H9 (cell line): ENCODE data around the gene GOLGA7B. TPM values are rescaled to one million over a fixed set of nuclear protein-coding genes. Genes with fewer than 3 reads are reported as not detected.

Experiments
- DNase-seq: peaks from one replicate; pipeline ENCODE4 v3.0.0-alpha.2; 2017
- H2AFZ ChIP-seq: one replicate; pipeline ENCODE4 v1.6.1; 2013; ENCODE audit warnings: mild to moderate bottlenecking, low read length, control low read depth, moderate library complexity
- H2AK5ac ChIP-seq: 2 replicates; pipeline ENCODE4 v1.6.1; 2013; ENCODE audit warnings: low read length, control low read depth, mixed read lengths; ENCODE audit not compliant: insufficient read length
- H2BK120ac ChIP-seq: one replicate; pipeline ENCODE4 v1.6.1; 2013; ENCODE audit warnings: low read depth, mild to moderate bottlenecking, low read length, control low read depth, inconsistent platforms; ENCODE audit not compliant: poor library complexity, severe bottlenecking
- H2BK12ac ChIP-seq: 2 replicates; pipeline ENCODE4 v1.6.1; 2013; ENCODE audit warnings: low read length, control low read depth, mixed read lengths, low read depth; ENCODE audit not compliant: insufficient read length
- H2BK15ac ChIP-seq: 2 replicates; pipeline ENCODE4 v1.6.1; 2013; ENCODE audit warnings: low read depth, low read length, control low read depth
- H2BK20ac ChIP-seq: one replicate; pipeline ENCODE4 v1.6.1; 2013; ENCODE audit warnings: low read depth, mild to moderate bottlenecking, low read length, control low read depth, inconsistent platforms; ENCODE audit not compliant: poor library complexity, severe bottlenecking
- H2BK5ac ChIP-seq: 2 replicates; pipeline ENCODE4 v1.6.1; 2013; ENCODE audit warnings: low read length, control low read depth, mixed read lengths; ENCODE audit not compliant: insufficient read length
- H3K14ac ChIP-seq: 2 replicates; pipeline ENCODE4 v1.6.1; 2013; ENCODE audit warnings: low read length, control low read depth; ENCODE audit not compliant: insufficient read depth
- H3K18ac ChIP-seq: 2 replicates; pipeline ENCODE4 v1.6.1; 2013; ENCODE audit warnings: low read depth, mild to moderate bottlenecking, mixed read lengths, low read length, control low read depth; ENCODE audit not compliant: insufficient read length
- H3K23ac ChIP-seq: 2 replicates; pipeline ENCODE4 v1.6.1; 2013; ENCODE audit warnings: low read length, control low read depth, mixed read lengths, low read depth; ENCODE audit not compliant: insufficient read length
- H3K23me2 ChIP-seq: 2 replicates; pipeline ENCODE4 v1.6.1; 2013; ENCODE audit warnings: low read depth, mild to moderate bottlenecking, mixed read lengths, low read length, control low read depth; ENCODE audit not compliant: insufficient read length, poor library complexity, severe bottlenecking
- H3K27ac ChIP-seq: 2 replicates; pipeline ENCODE4 v1.5.1; 2013; ENCODE audit warnings: low read length, control low read depth, mixed read lengths, low read depth; ENCODE audit not compliant: insufficient read length
- H3K27me3 ChIP-seq: 2 replicates; pipeline ENCODE4 v1.6.1; 2013; ENCODE audit warnings: low read length, control low read depth, inconsistent platforms; ENCODE audit not compliant: insufficient read depth
- H3K4ac ChIP-seq: 2 replicates; pipeline ENCODE4 v1.6.1; 2013; ENCODE audit warnings: low read depth, mild to moderate bottlenecking, control low read depth, inconsistent platforms, low read length, moderate library complexity
- H3K4me1 ChIP-seq: 2 replicates; pipeline ENCODE4 v1.6.1; 2013; ENCODE audit warnings: low read length, control low read depth, inconsistent platforms; ENCODE audit not compliant: insufficient read depth
- H3K4me2 ChIP-seq: 2 replicates; pipeline ENCODE4 v1.6.1; 2013; ENCODE audit warnings: low read length, control low read depth, mixed read lengths; ENCODE audit not compliant: insufficient read length, insufficient read depth
- H3K56ac ChIP-seq: 2 replicates; pipeline ENCODE4 v1.6.1; 2013; ENCODE audit warnings: low read depth, mild to moderate bottlenecking, mixed read lengths, low read length, control low read depth; ENCODE audit not compliant: insufficient read length
- H3K79me1 ChIP-seq: 2 replicates; pipeline ENCODE4 v1.6.1; 2013; ENCODE audit warnings: low read depth, mild to moderate bottlenecking, moderate library complexity, low read length, control low read depth, inconsistent platforms; ENCODE audit not compliant: insufficient read depth, poor library complexity, severe bottlenecking
- H3K79me2 ChIP-seq: 2 replicates; pipeline ENCODE4 v1.6.1; 2013; ENCODE audit warnings: low read length, control low read depth, inconsistent platforms; ENCODE audit not compliant: insufficient read depth
- H3K9ac ChIP-seq: 2 replicates; pipeline ENCODE4 v1.6.1; 2013; ENCODE audit warnings: low read length, control low read depth, mixed read lengths; ENCODE audit not compliant: insufficient read length; ENCODE audit errors: extremely low read depth
- H3K9me3 ChIP-seq: one replicate; pipeline ENCODE4 v1.6.1; 2013; ENCODE audit warnings: low read depth, low read length, inconsistent platforms; ENCODE audit not compliant: control insufficient read depth
- H3T11ph ChIP-seq: one replicate; pipeline ENCODE4 v1.6.1; 2013; ENCODE audit warnings: mild to moderate bottlenecking, low read length, control low read depth, inconsistent platforms
- H4K20me1 ChIP-seq: one replicate; pipeline ENCODE4 v1.6.1; 2013; ENCODE audit not compliant: control insufficient read depth, insufficient read length, insufficient read depth
- H4K5ac ChIP-seq: 2 replicates; pipeline ENCODE4 v1.6.1; 2013; ENCODE audit warnings: low read depth, mild to moderate bottlenecking, mixed read lengths, low read length, control low read depth; ENCODE audit not compliant: insufficient read length
- H4K8ac ChIP-seq: replicated peaks from 2 replicates; pipeline ENCODE4 v1.6.1; 2013; ENCODE audit warnings: low read length, control low read depth, mixed read lengths, low read depth; ENCODE audit not compliant: insufficient read length
- H4K91ac ChIP-seq: 2 replicates; pipeline ENCODE4 v1.6.1; 2013; ENCODE audit warnings: low read depth, mild to moderate bottlenecking, moderate library complexity, mixed read lengths, low read length, control low read depth; ENCODE audit not compliant: insufficient read length
- H3K27ac Mint-ChIP-seq, 3 experiments: 2 replicates in 2 of 3; 3 replicates in 1 of 3; pipeline ENCODE4 v1.8.0; 2020 to 2021; ENCODE audit warnings: mixed read lengths in 3 of 3, mild to moderate bottlenecking in 1 of 3, moderate library complexity in 1 of 3
- H3K27me3 Mint-ChIP-seq: 2 replicates; pipeline ENCODE4 v1.8.0; 2021; ENCODE audit warnings: low read depth, mild to moderate bottlenecking, moderate library complexity, mixed read lengths
- H3K36me3 Mint-ChIP-seq, 3 experiments: 2 replicates in 2 of 3; 3 replicates in 1 of 3; pipeline ENCODE4 v1.8.0; 2020 to 2021; ENCODE audit warnings: low read depth in 3 of 3, mixed read lengths in 3 of 3; ENCODE audit not compliant: insufficient read depth in 1 of 3
- H3K4me1 Mint-ChIP-seq, 2 experiments: 2 replicates each; pipeline ENCODE4 v1.8.0; 2020; ENCODE audit warnings: mixed read lengths in 2 of 2
- H3K4me3 Mint-ChIP-seq, 2 experiments: 2 replicates in 1 of 2; 3 replicates in 1 of 2; pipeline ENCODE4 v1.8.0; 2020 to 2021; ENCODE audit warnings: mild to moderate bottlenecking in 2 of 2, mixed read lengths in 2 of 2, moderate library complexity in 1 of 2
- H3K9me3 Mint-ChIP-seq, 2 experiments: 2 replicates in 1 of 2; 3 replicates in 1 of 2; pipeline ENCODE4 v1.8.0; 2020; ENCODE audit warnings: mild to moderate bottlenecking in 2 of 2, mixed read lengths in 2 of 2, moderate library complexity in 1 of 2
- WGBS: extraction: QIAGEN DNeasy Blood & Tissue Kit; methylation state at CpG from one replicate; pipeline ENCODE4 v1.1.7; 2013; ENCODE audit warnings: missing lambda C conversion rate, low lambda C conversion rate, mixed read lengths; ENCODE audit not compliant: insufficient read length; ENCODE audit errors: extremely low coverage; 5-methylcytosine and 5-hydroxymethylcytosine counted together
- total RNA-seq: library from RNA; stranded (reverse); gene quantifications from 2 replicates; pipeline ENCODE4 v1.2.1, GENCODE V29; 2021
- TF ChIP-seq, protein P1 (sequence below): fragments of 200-600 bp; sonication (generic); conservative IDR thresholded peaks from 3 replicates; pipeline ENCODE4 v1.8.0; 2021; ENCODE audit warnings: antibody characterized with exemption, mild to moderate bottlenecking

The GOLGA7B gene
- total RNA-seq, 1 experiment from 2014 or later: 0.04 TPM

DNA sequence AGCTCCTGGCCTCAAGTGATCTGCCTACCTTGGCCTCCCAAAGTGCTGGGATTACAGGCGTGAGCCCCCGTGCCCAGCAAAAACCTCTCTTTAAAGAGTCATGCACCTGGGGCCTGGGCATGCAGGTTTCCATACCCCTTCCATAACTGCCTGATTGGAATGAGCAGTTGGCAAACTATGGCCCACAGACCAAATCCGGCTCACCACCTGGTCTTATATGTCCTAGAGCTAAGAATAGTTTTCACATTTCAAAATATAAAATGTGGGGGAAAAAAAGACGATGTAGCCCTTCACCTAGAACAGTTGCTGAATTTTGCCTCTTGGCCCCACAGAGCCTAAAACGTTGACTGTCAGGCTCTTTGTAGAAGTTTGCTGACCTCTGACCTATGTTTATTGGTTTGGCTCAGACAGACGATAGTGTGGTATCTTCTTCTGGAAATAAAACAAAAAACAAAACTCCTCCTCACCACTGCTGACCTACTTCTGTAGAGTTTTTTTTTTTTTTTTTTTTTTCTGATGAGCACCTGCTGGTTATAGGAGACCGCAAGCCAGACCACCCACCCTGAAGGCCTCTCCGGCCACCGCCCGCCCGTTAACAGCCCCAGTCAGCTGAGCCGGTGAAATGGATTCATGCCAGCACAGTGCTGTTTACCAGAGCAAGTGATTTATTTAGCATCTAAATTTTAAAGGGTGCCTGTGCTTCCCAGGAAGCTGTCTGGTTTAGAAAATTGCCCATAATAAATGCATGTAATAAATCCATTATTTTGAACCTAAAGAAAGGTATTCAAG lies 44.4 kb upstream of the GOLGA7B start:
- Histone ChIP-seq H3K9me3 (no peaks in the 10 kb centered on the region), H4K91ac (no peak overlapping the region), H3K79me1 (no peaks in the 10 kb centered on the region), H3K79me2 (no peaks in the 10 kb centered on the region), H4K5ac (no peak overlapping the region), H2BK15ac (no peak overlapping the region), H3K27ac (no peak overlapping the region), H3K9ac (no peak overlapping the region), H2BK120ac (no peak overlapping the region), H3K27me3 (no peaks in the 10 kb centered on the region), H2AK5ac (no peak overlapping the region), H2BK5ac (no peak overlapping the region), H4K8ac (no peak overlapping the region), H3K4me1 (no peaks in the 10 kb centered on the region), H3K23me2 (no peaks in the 10 kb centered on the region), H2BK20ac (no peak overlapping the region), H2AFZ (no peak overlapping the region), H3T11ph (no peak overlapping the region), H3K14ac (no peak overlapping the region), H3K18ac (no peak overlapping the region), H2BK12ac (no peak overlapping the region), H3K23ac (no peak overlapping the region), H3K4ac (no peak overlapping the region), H3K56ac (no peak overlapping the region), H3K4me2 (no peak overlapping the region), H4K20me1 (no peaks in the 10 kb centered on the region)
- H3K4me1 Mint-ChIP-seq: peaks cover 6 to 16% of the 10 kb centered on the region in 2 experiments
- H3K9me3 Mint-ChIP-seq: no peaks in the 10 kb centered on the region
- H3K36me3 Mint-ChIP-seq: no peaks in the 10 kb centered on the region; a peak in 1 of 7 replicates
- no peak for DNase-seq
- TF ChIP-seq, protein P1, sequence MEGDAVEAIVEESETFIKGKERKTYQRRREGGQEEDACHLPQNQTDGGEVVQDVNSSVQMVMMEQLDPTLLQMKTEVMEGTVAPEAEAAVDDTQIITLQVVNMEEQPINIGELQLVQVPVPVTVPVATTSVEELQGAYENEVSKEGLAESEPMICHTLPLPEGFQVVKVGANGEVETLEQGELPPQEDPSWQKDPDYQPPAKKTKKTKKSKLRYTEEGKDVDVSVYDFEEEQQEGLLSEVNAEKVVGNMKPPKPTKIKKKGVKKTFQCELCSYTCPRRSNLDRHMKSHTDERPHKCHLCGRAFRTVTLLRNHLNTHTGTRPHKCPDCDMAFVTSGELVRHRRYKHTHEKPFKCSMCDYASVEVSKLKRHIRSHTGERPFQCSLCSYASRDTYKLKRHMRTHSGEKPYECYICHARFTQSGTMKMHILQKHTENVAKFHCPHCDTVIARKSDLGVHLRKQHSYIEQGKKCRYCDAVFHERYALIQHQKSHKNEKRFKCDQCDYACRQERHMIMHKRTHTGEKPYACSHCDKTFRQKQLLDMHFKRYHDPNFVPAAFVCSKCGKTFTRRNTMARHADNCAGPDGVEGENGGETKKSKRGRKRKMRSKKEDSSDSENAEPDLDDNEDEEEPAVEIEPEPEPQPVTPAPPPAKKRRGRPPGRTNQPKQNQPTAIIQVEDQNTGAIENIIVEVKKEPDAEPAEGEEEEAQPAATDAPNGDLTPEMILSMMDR: no peak
- peak overlapping the region in 1 of 3 experiments; percentile 82; a peak in 2 of 7 replicates for H3K27ac Mint-ChIP-seq
- no peaks in the 10 kb centered on the region; the same call in none of the 2 replicates for H3K27me3 Mint-ChIP-seq
- WGBS: no CpG with 5 or more reads among the region's 12 CpGs
- no peak overlapping the region for H3K4me3 Mint-ChIP-seq
